ENCODE results near the gene NEUROD2.
"Not testable (repeated sequence)": the region's sequence is repeated elsewhere in the genome, so short reads cannot be mapped to it uniquely, and the experiment has no call there.

Gene NEUROD2

DNA sequence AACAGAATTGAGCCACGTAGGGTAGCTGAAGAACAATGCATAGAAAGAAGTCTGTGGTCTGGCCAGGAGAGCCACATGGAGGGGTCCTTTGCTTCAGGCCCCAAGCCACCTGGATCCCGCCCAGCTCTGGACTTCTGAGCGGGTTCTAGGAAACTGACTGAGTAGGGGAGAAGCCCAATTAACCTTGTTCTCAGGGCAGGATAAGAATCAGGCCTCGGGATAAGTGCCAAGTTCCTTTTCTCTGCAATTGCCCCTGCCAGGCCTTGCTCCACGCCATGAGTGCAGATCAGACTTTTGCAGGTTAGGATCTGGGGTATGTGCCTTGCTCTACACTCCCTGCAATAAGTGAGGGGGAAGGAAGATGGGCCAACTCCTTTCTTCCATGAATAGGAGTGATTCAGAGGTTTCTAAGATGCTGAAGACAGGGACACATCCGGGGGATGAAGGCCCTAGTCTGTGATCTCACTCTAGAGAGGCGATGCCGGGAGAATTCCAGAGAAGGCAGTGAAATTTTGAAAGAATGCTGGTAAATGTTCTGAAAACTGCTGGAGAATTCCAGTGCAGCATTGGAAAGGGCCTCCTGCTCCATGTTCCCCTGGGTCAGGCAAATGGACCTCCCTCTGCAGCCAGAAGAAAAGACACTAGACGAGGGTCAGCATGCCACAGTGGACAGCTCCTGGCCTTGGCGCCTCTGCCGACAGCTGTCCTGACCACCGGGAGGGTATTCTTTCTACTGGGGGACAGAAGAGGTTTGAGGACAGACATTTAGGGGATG, 5.8 kb downstream of the NEUROD2 start:
- DNase-seq, result no peak

GRCh38 chr17:39600997-39601597, 6.6 kb downstream of the NEUROD2 start:
- DNase-seq, result no peak

GRCh38 chr17:39600288-39600996, 7.3 kb downstream of the NEUROD2 start:
- DNase-seq, result no peak

DNA sequence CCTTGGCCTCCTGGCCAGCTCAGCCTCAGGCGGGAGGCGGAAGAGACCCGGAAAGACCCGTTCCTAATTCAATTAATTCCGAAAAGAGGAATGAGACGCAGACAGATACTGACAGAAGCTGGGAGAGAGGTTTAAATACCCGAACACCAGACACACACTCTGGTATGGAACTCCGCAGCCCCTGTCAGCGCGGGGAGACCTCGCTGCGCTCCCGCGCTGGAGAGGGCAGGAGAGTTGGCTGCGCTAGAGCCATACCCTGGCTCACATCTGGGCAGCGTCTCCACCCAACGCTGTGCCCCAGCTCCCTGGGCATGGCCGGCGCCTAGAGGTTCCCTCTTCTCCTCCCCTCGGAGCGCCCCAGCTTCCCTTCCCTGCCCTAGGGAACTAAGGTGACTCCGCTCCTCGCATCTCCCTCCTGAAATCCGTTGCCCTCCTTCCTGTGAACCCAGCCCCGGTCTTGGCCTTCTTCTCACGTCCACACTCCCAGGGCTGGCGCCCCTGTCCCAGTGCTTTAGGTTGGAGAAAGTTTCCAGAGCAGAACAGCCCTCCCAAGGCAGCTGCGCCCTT, 8.0 kb downstream of the NEUROD2 start:
- DNase-seq, result peak in 1 of 2 donors; percentile 2

DNA sequence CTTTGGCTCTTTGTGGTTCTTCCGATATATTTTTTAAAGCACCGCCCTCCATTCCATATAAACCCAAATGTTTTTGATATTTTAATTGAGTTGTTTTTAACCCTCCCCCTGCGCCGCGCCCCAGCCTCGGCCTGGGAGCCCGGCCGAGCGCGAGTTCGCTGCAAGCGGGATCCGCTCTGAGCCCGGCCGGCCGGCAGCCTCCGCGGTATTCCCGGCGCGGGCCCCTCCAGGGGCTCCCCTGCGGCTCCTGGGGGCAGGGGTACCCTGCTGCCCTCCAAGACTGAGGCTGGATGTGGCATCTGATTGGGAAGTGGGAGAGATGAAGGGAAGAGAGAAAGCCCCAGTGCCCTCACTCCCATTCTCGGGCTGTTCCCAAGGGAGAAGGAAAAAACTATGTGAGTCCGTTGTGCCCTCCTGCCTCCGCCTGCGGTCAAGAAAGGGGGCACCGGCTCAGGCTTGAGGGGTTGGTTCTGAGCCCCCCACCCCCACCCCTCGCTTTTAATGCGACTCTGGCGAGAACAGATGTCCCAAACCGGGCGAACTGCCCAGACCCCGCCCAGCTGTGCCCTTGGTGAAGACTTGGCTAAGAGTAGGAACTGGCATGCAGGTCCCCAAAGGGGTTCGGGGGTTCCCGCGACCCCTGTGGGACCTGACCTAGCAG, 8.6 kb downstream of the NEUROD2 start:
- no peak for DNase-seq

DNA sequence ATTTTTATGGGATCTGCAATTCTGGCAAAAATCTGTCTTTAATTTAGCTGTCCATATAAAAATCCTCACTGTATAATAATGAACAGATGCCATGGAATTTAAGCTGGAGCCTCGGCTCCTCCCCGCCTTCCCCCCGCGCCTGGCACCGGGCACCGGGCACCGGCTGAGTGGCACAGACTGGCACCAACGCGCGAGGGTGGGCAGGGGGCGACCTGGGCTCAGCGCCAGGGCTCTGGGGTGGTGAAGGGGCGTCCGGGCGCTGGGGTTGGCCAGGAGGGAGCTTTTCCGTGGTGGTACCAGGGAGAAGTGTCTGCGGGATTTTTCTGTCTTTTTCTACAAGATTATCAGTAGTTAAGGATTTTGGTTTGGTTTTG, 9.1 kb downstream of the NEUROD2 start:
- DNase-seq, result no peak

DNA sequence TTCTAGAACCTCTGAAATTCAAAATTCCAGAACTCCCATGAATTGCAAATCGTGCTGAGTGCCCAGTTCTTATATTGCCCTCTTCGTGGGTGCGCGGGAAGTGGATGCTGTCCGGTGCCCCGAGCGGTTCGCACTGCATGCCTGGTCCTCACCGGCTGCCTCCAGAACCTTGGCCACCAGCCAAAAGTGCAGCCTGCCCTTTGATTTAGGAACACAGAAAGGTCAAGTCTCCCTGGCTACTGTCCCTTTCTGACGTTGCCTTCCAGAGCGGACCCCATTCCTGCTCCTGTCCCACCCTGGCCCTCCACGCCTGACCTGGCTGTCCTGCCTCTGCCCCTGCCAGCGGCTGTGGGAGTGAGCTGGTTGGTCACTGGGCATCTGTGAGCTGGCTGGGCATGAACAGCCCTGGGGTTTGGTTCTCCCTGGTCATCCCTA, 9.7 kb downstream of the NEUROD2 start:
- no peak for DNase-seq

- DNase-seq, result no peak
Measured at GRCh38 chr17:39597372-39598046, 10.2 kb downstream of the NEUROD2 start.

- DNase-seq, result no peak
Measured at GRCh38 chr17:39596543-39597267, 11.0 kb downstream of the NEUROD2 start.

- no peak for DNase-seq
Measured at GRCh38 chr17:39595928-39596510, 11.7 kb downstream of the NEUROD2 start.

DNA sequence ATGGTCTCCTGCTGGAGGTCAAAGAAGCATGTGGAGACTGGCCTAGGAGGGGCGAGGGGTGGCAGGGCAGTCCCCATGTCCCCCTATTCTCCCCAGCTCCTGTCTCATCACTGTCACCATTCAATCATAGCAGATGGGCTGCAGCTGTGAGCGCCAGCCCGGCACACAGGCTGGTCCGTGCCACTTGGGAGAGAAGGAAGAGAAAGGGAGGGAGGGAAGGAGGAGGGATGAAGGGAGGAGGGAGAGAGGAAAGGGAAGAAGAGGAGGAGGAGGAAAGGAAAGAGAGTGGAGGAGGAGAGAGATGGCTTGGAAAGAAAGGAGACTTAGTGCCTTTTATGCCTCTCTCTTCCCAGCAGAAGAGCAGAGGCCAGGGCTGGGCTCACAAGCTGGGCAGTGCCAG, 12.4 kb downstream of the NEUROD2 start:
- DNase-seq, result no peak

DNA sequence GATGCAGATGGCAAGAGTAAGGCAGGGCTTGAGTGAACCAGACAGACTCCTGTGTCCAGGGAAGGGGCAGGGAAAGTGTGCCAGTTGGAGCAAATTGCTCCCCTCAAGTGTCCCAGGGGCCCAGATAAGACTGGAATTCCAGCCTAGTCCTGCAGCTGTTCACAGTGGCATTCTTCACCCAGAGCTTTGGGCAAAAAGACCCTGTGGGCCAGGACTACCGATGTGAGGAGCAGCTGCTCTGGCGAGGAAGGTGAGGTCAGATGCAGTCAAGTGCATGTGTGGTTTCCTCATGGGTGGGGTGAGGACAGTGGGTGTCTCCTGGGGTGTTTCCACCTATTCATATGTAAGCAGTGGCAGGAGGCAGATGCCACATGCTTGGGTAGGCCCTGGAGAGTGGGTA, 14.3 kb downstream of the NEUROD2 start:
- DNase-seq, result no peak

DNA sequence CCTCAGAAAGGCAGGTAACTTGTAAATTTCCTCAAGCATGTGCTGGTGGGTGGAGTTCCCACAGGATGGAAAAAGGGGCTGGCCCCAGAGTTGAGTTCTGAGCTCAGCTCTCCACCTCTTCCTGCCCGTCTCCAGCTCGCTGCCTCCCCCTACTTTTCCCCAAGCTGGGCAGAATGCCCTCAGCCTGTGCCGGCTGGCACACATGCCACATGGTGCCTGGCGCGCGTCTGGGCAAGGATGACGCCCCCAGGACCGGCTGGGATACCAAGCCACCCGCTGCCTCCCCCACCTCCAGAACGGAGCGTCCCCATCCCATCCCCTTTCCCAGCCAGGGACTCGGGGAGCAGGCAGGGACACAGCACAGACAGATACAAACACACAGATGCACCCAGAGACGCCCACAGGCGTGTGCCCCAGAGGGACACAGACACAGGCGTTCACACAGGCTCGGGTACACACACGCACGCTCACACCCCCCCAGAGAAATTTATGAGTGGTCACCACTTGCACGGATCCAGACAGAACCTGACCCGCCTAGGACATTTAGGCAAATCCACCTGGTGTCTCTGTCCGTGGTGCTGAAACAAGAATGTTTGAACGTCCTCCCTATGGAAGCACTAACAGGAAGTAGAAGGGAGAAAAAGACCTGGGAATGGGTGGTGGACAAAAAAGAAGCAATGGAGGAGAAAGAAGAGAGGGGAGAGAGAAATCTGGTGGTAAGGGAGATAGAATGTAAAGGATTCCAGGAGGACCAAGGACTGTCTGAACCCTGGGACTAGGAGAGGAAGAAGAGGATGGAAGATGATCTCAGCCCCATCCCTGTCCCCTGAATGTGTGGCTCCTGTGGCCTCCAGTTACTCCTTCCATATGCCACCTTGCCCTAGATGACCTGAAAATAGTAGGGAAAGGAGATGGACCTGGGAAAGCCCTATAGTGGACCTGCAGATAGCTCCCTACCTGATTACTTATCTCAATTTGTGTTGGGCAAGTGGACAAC, 15.5 kb downstream of the NEUROD2 start:
- DNase-seq, result peak in 1 of 2 donors; percentile 24

- DNase-seq, result not testable (repeated sequence)
Measured at GRCh38 chr17:39590180-39590579, 17.5 kb downstream of the NEUROD2 start.

GRCh38 chr17:39582658-39583057, 25.1 kb downstream of the NEUROD2 start:
- DNase-seq, result no peak

- DNase-seq, result no peak
Measured at GRCh38 chr17:39581759-39582085, 26.0 kb downstream of the NEUROD2 start.

GRCh38 chr17:39581071-39581758, 26.5 kb downstream of the NEUROD2 start:
- DNase-seq, result no peak

- no peak for DNase-seq
Measured at GRCh38 chr17:39580082-39580468, 27.6 kb downstream of the NEUROD2 start.

DNA sequence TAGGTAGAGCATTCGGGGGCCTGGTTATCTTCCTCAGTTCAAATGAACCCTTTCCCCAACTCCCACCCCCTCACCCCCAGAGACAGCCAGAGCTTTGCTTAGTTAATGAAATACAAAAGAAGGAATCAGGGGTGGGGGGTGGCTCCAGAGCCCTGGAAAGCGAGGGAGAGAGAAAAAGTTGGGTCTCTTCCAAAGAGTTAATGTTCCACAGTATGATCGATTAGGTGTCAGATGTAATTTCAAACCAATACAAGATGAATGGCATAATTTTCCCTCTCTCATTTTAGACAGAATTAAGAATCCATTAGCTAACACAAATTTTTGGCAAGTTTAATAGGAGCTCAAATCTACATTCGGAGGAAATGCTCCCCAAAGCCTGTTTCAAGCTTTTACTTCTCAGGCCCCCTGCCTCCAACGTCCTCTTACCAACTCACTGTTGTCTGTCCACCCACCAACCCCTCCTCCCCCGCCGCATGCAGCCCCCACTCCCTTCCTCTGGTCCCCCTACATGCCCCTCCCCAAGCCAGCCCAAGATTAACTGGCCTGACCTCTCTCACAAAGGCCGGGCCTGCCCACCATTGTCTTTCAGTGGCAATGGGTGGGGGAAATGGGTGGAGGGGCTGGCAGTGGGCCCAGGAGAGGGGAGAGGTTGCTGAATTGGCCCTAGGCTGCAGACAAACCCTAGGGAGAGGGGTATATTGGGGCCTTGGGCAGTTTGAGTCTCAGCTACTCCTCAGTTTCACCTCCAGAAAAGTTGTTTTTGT, 28.2 kb downstream of the NEUROD2 start:
- no peak for DNase-seq

All from inflammatory macrophage (primary cell).